Activated CD4-positive, CD25-positive, alpha-beta regulatory T cell treated with anti-CD3 and anti-CD28 coated beads, Interleukin-2, amount 50 U/mL, for 72 hours (primary cell): ENCODE measurements around the gene SERBP1.
"Not testable (repeated sequence)": the region's sequence is repeated elsewhere in the genome, so short reads cannot be mapped to it uniquely, and the experiment has no call there.

Source experiments
- DNase-seq: peaks from one replicate; pipeline ENCODE4 v3.0.0; 2021

Gene SERBP1

DNA sequence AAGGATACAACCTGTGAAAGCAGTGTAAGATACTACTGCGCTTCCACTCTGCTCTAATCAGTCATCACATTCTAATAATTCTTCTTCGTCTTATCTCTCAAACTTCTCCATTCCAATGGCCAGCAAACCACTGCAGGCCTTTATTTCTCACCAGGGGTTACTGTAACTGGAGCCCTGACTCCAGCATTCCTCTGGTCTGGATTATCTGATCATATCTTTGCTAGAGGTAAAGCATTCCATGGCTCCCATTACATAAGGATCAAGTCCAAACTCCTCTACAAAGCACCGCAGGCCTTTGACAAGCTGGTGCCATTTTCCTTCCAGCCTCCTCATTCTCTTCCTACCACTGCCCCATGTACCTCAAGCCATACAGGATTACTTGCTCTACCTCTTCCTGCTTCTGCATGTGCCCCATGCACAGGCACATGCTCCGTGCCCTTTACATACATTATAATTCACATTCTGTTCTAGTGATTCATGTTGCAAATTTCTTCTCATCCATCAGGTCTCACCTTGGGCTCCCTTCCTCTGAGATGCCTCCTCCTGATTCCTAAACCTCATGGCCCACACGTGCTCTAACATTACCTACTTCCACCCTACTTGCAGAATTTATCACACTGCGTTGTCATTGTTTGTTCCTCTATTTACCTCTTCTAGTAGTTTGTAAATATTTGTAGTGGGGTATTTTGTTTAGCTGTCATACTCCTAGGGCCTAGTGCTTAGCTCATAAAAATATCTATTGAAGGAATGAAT is 9.3 kb upstream of the SERBP1 start:
- DNase-seq = no peak

GRCh38 chr1:67437961-67438360 is 7.8 kb upstream of the SERBP1 start:
- DNase-seq = no peak

DNA sequence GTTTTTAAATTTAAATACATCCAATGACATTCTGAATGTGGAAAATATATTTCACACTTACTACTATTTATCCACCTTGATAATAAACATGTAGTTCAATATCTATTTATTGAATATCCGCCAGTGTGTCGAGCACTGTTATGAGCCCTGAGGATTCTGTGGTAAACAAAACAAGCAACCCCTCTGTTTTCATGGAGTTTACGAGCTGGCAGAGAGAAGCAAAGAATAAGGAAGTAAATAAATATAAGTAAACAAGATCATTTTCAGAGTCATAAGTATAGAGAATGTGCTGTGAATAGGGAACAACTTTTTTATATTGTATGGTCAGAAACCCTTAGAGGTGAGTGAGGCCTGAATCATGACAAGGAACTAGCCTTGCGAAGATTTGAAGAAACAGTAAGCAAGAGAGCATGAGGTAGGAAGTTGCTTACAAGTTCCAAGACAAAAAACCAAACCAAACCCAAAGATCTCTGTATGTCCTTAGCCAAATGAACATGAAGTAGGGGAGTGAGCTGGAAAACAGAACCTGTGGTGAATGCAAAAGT is 6.4 kb upstream of the SERBP1 start:
- no peak for DNase-seq

DNA sequence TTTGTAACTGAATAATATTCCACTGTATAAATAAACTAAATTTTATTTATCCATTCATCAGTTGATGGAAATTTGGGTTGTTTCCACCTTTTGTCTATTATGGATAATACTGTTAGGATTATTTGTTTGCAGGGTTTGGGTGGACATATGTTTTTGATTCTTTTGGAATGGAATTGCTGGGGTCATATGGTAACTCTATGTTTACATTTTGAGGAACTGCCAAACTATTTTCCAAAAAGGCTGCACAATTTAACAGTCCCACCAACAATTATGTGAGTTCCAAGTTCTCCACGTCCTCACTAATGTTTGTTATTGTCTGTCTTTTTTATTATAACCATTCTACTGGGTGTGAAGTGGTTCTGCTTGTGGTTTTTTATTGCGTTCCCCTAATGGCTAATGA is 4.3 kb upstream of the SERBP1 start:
- DNase-seq = no peak

GRCh38 chr1:67433837-67434236 is 3.6 kb upstream of the SERBP1 start:
- DNase-seq = no peak

DNA sequence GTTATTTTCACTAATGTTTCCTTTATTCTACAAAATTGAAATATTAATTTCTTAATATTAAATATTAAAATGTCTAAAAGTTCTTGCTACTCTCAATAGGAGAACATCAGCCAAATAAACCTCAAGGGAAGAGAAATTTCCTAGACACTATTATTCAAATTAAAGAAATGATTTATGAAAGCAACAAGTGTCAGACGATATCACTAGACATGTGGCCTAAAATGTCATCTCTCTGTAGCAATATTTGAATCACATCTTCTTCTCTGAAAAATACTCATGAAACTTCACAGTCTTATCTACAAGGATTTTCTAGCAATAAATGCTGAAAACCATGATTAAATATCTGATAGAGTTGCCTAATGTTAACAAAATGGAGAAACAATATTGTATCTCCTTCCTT is 2.5 kb upstream of the SERBP1 start:
- DNase-seq = no peak

GRCh38 chr1:67431869-67432578 is 1.8 kb upstream of the SERBP1 start:
- no peak for DNase-seq

DNA sequence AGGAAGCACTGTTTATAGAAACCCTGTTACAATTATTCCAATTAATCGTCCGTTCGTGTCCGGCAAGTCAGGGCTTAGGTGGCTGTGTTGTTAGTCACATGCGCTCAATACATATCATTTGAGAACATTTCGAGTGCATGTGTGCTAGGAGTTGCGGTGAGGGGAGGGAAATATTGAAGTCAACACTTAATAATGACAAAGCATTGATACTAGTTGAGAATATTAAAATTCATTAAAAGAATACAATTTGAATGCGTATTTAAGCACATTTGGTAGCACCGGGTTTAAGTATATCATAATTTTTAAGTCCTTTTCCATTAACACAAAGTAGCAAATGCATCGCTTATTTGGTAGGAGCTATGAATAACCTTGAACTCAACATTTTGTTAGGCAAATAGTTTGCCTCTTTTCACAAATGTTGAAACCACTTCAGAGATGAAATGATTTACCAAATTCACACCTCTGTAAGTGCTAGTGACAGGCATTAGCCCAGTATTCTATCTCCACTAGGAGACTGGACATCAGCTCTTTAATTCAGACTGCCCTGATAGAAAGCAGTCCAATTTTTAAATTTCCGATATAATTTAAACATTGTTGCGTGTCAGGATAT is 1.1 kb upstream of the SERBP1 start:
- no peak for DNase-seq

DNA sequence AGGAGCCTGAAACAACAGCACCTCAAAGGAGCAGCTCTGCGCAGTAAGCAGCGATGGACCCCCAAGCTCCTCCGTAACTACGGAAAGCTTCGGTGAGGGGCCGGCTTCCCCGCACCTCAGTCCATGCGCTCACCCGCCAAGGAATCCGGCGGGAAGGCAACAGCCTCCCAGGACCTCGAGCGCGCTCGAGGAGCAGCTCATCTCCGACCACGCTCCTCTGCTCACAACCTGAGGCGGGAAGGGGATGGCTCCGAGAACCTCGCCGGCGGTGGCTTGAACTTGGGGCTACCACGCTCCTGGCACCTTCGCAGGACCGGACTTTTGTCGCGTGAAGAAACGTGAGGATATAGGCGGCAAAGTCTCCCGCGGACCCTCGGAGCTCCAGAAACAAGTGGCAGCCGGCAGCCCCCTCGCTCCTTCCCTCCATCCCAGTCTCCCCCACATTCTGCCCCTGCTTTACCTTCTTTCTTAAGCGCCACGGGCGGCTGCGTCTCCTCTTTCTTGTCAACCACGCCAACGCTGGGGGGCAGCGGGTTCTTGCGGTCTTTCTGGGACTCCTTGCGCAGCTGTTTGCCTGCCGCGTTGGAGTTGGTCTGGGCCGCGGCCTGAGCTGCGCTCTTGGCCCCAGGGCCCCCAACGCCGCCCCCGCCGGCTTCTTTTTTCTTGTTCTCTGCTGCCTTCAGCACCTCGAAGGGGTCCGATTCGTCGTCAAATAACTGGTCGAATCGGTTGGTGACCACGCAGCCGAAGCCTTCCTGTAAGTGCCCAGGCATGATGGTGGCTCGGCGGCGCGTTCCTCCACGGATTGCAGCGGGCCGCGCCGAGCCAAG is 459 bp downstream of the SERBP1 start:
- peak; percentile 54 for DNase-seq

DNA sequence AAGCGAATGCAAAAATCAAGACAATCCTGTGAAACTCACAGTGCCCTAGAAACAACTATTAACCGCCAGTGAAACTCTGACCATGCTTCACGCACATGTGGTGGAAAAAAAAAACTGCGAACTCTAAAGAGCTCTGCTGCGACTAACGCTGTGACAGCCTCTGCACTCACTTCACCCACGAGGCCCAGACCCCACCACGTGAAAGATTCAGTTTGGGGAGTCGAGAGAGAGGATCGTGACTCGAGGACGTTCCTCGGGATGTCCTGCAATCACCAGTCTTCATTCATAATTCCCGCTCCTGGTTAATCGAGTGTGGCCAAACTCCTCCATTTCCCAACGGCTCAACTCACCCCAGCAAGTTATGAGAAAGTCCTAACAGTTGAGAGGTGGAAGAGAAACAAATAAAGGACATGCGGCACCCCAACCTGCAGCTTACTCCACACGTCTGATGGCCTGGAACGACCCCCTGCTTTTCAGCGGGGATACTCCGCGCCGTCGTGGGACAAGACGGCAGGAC is 1.1 kb downstream of the SERBP1 start:
- peak; percentile 44 for DNase-seq

DNA sequence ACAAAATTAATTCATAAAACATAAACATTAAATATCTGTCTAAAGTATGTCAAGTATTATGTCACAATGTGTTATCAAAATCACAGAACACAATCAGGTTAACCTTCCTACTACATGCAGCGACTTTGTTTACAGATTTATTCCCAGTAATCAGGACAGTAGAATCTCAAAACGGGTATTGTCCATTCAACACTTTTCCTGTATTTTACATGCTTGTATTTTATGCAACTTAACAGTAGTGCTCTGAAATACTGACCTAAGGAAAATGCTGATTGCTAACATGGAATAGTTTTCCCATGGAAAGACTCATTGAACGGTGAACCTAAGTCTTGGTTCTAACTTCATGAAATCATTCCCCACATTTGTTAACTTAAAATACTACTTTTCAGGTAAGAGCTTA is 2.3 kb downstream of the SERBP1 start:
- no peak for DNase-seq

DNA sequence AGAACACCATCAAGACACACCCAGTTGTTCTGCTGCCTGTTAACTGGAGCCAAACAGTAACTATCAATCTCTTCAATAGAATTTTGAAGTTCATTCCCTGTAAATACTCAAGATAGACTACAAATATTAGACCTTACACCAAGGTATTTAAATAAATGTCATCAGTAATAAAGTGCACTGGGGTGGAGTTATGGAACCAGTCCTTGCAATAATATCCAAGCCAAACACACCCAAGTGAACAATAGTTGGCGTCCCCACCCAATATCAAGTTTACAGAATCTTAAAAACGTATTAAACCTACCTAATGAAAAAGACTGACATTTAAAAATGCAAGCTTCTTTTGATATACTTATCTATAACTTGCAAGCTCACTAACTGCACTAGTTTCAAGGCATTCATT is 2.7 kb downstream of the SERBP1 start:
- DNase-seq = no peak

GRCh38 chr1:67420835-67421492 is 9.2 kb downstream of the SERBP1 start:
- no peak for DNase-seq

DNA sequence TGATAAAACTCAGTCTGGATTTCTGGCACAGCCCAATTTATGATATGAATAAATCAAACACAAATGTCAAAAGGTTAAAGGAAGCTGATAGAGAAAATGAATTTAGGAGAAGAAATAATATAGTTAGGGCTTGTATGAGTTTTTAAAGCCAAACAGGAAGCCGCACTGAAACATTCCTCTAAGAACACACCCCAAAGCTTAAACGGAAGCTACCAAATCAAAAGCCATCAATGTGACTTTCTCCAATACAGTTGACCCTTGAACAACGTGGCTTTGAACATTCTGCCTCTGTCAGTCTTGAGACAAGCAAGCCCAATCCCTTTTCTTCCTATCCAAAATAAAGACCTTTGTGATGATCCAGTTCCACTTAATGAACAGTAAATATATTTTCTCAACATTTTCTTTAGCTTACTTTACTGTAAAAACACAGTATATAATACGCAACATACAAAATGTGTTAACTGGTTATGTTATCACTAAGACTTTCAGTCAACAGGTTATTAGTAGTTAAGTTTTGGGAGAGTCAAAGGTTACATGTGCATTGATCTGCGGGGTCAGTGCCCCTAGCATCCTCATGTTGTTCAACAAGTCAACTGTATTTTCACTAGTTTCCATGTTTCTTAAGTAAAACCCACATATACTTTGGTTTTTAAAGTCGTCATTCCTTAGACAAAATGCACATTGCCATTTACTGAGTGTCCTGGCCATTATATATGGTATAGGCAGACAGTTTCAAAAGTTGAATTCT is 11.2 kb downstream of the SERBP1 start:
- no peak for DNase-seq

DNA sequence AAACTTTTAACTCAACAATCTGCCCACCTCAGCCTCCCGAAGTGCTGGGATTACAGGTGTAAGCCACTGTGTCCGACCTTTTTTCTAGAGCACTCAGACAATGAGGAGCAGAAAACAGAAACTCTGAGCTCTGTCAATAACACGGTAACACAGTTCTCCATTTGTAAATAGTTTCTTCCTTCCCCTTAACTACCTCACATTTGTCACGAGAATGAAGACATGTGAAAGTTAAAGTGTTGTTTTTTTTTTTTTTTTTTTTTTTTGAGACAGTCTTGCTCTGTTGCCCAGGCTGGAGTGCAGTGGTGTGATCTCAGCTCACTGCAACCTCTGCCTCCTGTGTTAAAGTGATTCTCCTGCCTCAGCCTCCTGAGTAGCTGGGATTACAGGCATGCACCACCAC is 12.5 kb downstream of the SERBP1 start:
- not testable (repeated sequence) for DNase-seq

GRCh38 chr1:67415041-67415440 is 15.2 kb downstream of the SERBP1 start:
- DNase-seq = no peak

GRCh38 chr1:67414574-67414973 is 15.6 kb downstream of the SERBP1 start:
- DNase-seq = no peak

DNA sequence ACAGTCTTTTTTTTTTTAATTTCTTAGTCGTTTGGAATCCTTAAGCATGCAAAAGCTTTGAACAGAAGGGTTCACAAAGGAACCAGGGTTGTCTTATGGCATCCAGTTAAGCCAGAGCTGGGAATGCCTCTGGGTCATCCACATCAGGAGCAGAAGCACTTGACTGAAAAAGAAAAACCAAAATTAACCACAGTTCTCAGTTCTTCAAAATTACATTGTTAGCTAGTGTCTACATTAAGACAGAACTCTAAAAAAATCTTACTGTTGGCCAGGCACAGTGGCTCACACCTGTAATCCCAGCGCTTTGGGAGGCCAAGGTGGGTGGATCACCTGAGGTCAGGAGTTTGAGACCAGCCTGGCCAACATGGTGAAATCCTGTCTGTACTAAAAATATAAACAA is 17.1 kb downstream of the SERBP1 start:
- not testable (repeated sequence) for DNase-seq

GRCh38 chr1:67408148-67408547 is 22.1 kb downstream of the SERBP1 start:
- DNase-seq = no peak

DNA sequence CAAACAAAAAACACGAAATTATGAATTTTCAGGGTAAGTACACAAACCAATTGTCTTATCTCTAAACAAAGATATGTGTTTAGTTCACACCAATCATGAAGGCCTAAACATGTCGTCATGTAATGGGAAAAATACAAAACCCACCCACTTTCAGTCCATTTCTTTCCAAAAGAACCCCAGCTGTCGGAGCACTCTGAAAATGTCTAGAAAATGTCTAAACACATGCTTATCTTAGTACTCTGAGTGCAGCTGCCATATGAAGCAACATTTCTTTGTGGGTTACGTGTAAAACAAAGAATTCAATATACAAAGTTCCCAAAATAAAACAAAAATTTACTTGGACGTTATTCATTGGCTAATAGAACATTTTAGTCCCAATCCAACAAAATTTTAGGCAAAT is 22.7 kb downstream of the SERBP1 start:
- no peak for DNase-seq

- no peak for DNase-seq
These were observed 24.5 kb downstream of the SERBP1 start for GRCh38 chr1:67405473-67406245.
